ENCODE results near the gene PSMG4. TPM values are rescaled to one million over a fixed set of nuclear protein-coding genes. Genes with fewer than 3 reads are reported as not detected.

The PSMG4 gene
- total RNA-seq, 1 experiment from 2014 or later = 51.9 TPM

GRCh38 chr6:3213334-3213695, 45.4 kb upstream of the PSMG4 start:
- Histone ChIP-seq H3K27me3 (ENCODE audit: low read length) (no peaks in the 10 kb centered on the region; the same call in 1 of the 2 replicates), H3K9me2 (replicated peaks; ENCODE audit: low read length) (no peaks in the 10 kb centered on the region), H3F3A (ENCODE audit: low read length, unreplicated experiment) (no peaks in the 10 kb centered on the region), H3K79me2 (ENCODE audit: low read length) (no peaks in the 10 kb centered on the region), H3K4me2 (ENCODE audit: low read length) (no peak overlapping the region), H3K4me1 (ENCODE audit: insufficient read depth, low read length) (peaks cover 13% of the 10 kb centered on the region), H2AFZ (ENCODE audit: low read length) (no peak overlapping the region), H4K20me1 (ENCODE audit: low read length) (no peaks in the 10 kb centered on the region), H3K9ac (ENCODE audit: low read length) (no peak overlapping the region), H3K27ac (ENCODE audit: low read length) (no peak overlapping the region), H3K9me3 (ENCODE audit: low read length) (no peaks in the 10 kb centered on the region), H3K4me3 (ENCODE audit: low read length) (no peak overlapping the region), H3K36me3 (ENCODE audit: low read depth, low read length) (no peaks in the 10 kb centered on the region)
- BruUV-seq (replicated peaks) = no TSS peak
- TF ChIP-seq EZH2phosphoT487 (IDR thresholded peaks at IDR 0.05; ENCODE audit: borderline replicate concordance, low read length) (no peak), EZH2 (IDR thresholded peaks at IDR 0.05; ENCODE audit: low read length, unreplicated experiment) (no peak), CTCF (conservative IDR thresholded peaks at IDR 0.05; ENCODE audit: low read depth, low read length) (no peak)
- ChIA-PET CTCF (no interaction called here), POLR2A (ENCODE audit: unreplicated experiment) (no interaction called here)
- ATAC-seq (no peak), DNase-seq (no peak)
- intact Hi-C loops (cut with micrococcal nuclease) = no loop called here

- intact Hi-C loops (cut with micrococcal nuclease) = no loop called here
- Histone ChIP-seq H3K79me2 (ENCODE audit: low read length) (no peaks in the 10 kb centered on the region), H3K9ac (ENCODE audit: low read length) (no peak overlapping the region), H4K20me1 (ENCODE audit: low read length) (no peaks in the 10 kb centered on the region), H3K9me2 (replicated peaks; ENCODE audit: low read length) (no peaks in the 10 kb centered on the region), H3K4me3 (ENCODE audit: low read length) (no peak overlapping the region), H3K4me2 (ENCODE audit: low read length) (no peak overlapping the region), H3K27ac (ENCODE audit: low read length) (no peak overlapping the region), H3K9me3 (ENCODE audit: low read length) (no peaks in the 10 kb centered on the region), H3K4me1 (ENCODE audit: insufficient read depth, low read length) (no peaks in the 10 kb centered on the region; the same call in 1 of the 2 replicates), H3K36me3 (ENCODE audit: low read depth, low read length) (no peaks in the 10 kb centered on the region), H3F3A (ENCODE audit: low read length, unreplicated experiment) (no peaks in the 10 kb centered on the region), H2AFZ (ENCODE audit: low read length) (no peak overlapping the region), H3K27me3 (ENCODE audit: low read length) (peaks cover 8% of the 10 kb centered on the region; the same call in 1 of the 2 replicates)
- ATAC-seq (no peak; the same call in 1 of the 2 replicates), DNase-seq (no peak)
- TF ChIP-seq CTCF (conservative IDR thresholded peaks at IDR 0.05; ENCODE audit: low read depth, low read length) = no peak
- no peak for TF ChIP-seq EZH2 (IDR thresholded peaks at IDR 0.05; ENCODE audit: low read length, unreplicated experiment)
- TF ChIP-seq EZH2phosphoT487 (IDR thresholded peaks at IDR 0.05; ENCODE audit: borderline replicate concordance, low read length) = no peak
- ChIA-PET POLR2A (ENCODE audit: unreplicated experiment) (no interaction called here), CTCF (interaction anchor here (0.6 kb wide), 1 partner anchor 79 kb away, joined by 4 read pairs; no protein-coding TSS in a partner anchor)
- no TSS peak for BruUV-seq (replicated peaks)
These were observed 43.8 kb upstream of the PSMG4 start for GRCh38 chr6:3214898-3215297.

- Histone ChIP-seq H3K4me2 (ENCODE audit: low read length) (no peak overlapping the region), H3K27me3 (ENCODE audit: low read length) (peaks cover 10% of the 10 kb centered on the region; the same call in 1 of the 2 replicates), H3K79me2 (ENCODE audit: low read length) (no peaks in the 10 kb centered on the region), H3K27ac (ENCODE audit: low read length) (no peak overlapping the region), H3K9me3 (ENCODE audit: low read length) (no peaks in the 10 kb centered on the region), H3F3A (ENCODE audit: low read length, unreplicated experiment) (no peaks in the 10 kb centered on the region), H3K9ac (ENCODE audit: low read length) (no peak overlapping the region), H3K9me2 (replicated peaks; ENCODE audit: low read length) (no peaks in the 10 kb centered on the region), H4K20me1 (ENCODE audit: low read length) (no peaks in the 10 kb centered on the region), H3K36me3 (ENCODE audit: low read depth, low read length) (no peaks in the 10 kb centered on the region), H2AFZ (ENCODE audit: low read length) (no peak overlapping the region), H3K4me1 (ENCODE audit: insufficient read depth, low read length) (no peaks in the 10 kb centered on the region; the same call in 1 of the 2 replicates), H3K4me3 (ENCODE audit: low read length) (no peak overlapping the region)
- intact Hi-C loops (cut with micrococcal nuclease) = no loop called here
- CTCF ChIA-PET = no interaction called here
- no TSS peak for BruUV-seq (replicated peaks)
- DNase-seq = no peak
- POLR2A ChIA-PET (ENCODE audit: unreplicated experiment) = no interaction called here
- ATAC-seq = no peak
- TF ChIP-seq CTCF (conservative IDR thresholded peaks at IDR 0.05; ENCODE audit: low read depth, low read length) (no peak), EZH2phosphoT487 (IDR thresholded peaks at IDR 0.05; ENCODE audit: borderline replicate concordance, low read length) (no peak), EZH2 (IDR thresholded peaks at IDR 0.05; ENCODE audit: low read length, unreplicated experiment) (no peak)
These were observed 41.5 kb upstream of the PSMG4 start for GRCh38 chr6:3217286-3217685.
